ENCODE results near the gene SNCAIP. TPM values are rescaled to one million over a fixed set of nuclear protein-coding genes. Genes with fewer than 3 reads are reported as not detected.

SNCAIP gene
- total RNA-seq, 1 experiment from 2014 or later, result 1.2 TPM

DNA sequence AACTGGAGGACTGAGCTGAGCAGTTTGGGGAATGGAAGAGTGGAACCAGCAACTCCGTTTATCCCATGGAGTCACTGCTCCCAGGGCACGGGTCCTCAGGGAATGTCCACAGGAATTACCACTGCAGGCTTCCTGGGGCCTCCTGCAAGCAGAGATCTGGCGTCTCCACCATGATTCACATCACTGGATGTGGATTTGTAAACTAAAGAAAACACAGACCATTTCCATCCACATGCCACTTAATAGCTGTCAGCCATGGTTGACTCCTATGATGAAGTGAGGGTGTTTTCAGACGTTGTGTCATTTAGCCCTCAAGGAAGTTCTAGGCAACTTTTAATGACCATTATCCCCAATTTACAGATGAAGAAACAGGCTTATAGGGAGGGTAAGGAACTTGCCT lies 30.2 kb downstream of the SNCAIP start:
- H3K4me1 Mint-ChIP-seq (ENCODE audit: low read depth, unreplicated experiment), result no peaks in the 10 kb centered on the region
- H3K4me3 ChIP-seq (ENCODE audit: low read depth, low read length), result no peak overlapping the region
- no peaks in the 10 kb centered on the region for H3K27me3 Mint-ChIP-seq (ENCODE audit: insufficient read depth, unreplicated experiment)
- no peak for DNase-seq
- H3K4me3 Mint-ChIP-seq (ENCODE audit: unreplicated experiment), result no peak overlapping the region
- no peaks in the 10 kb centered on the region for H3K36me3 Mint-ChIP-seq (ENCODE audit: insufficient read depth, unreplicated experiment)
- H3K4me1 ChIP-seq, result no peaks in the 10 kb centered on the region
- CTCF ChIA-PET, result no interaction called here
- no peaks in the 10 kb centered on the region for H3K9me3 Mint-ChIP-seq (ENCODE audit: unreplicated experiment)
- H3K27me3 ChIP-seq (replicated peaks; ENCODE audit: control insufficient read depth, insufficient read depth, low read length), result no peaks in the 10 kb centered on the region
- no peaks in the 10 kb centered on the region for H3K9me3 ChIP-seq
- H3K27ac Mint-ChIP-seq (ENCODE audit: unreplicated experiment), result no peak overlapping the region
- no peaks in the 10 kb centered on the region for H3K36me3 ChIP-seq (ENCODE audit: control insufficient read depth, insufficient read depth, low read length)
- intact Hi-C loops (cut with micrococcal nuclease; ENCODE audit: unreplicated experiment), result no loop called here
- TF ChIP-seq, protein P1, sequence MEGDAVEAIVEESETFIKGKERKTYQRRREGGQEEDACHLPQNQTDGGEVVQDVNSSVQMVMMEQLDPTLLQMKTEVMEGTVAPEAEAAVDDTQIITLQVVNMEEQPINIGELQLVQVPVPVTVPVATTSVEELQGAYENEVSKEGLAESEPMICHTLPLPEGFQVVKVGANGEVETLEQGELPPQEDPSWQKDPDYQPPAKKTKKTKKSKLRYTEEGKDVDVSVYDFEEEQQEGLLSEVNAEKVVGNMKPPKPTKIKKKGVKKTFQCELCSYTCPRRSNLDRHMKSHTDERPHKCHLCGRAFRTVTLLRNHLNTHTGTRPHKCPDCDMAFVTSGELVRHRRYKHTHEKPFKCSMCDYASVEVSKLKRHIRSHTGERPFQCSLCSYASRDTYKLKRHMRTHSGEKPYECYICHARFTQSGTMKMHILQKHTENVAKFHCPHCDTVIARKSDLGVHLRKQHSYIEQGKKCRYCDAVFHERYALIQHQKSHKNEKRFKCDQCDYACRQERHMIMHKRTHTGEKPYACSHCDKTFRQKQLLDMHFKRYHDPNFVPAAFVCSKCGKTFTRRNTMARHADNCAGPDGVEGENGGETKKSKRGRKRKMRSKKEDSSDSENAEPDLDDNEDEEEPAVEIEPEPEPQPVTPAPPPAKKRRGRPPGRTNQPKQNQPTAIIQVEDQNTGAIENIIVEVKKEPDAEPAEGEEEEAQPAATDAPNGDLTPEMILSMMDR (IDR thresholded peaks at IDR 0.05; ENCODE audit: insufficient read depth in 1 of 2, low read depth in 1 of 2, low read length in 1 of 2, severe bottlenecking in 1 of 2, unreplicated experiment in 1 of 2), result no peak
- POLR2A ChIA-PET, result no interaction called here
- BruUV-seq (replicated peaks), result no TSS peak

DNA sequence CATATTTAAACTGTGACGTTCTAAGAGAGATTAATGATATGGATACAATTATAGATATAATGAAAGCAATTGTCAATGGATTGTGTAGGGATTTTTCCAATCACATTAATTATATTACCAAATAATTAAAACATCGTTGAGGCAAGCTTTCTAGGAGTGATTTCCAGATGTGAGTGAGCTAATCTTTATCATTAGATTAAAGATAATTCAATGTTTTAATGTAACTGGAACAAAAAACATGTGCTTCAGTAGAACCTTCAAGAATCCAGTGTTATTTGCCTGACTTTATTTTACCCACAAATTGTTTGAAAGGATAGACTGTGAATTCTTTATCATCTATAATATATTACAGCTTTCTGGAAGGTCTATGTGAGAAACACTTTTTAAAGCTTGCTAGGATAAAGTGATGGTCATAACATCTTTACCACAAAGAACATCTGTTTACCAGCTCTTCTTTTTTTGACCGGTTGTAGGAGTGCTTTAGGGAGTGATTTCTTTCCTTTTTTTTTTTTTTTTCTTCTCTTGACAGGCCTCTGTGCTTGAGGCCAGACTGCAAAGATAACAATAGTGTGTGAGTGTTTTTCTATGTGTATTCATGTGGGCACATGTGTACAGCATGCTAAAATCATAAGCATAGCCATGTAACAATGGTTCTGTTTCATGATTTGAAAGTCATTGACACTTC lies 35.0 kb downstream of the SNCAIP start:
- H3K4me1 Mint-ChIP-seq (ENCODE audit: low read depth, unreplicated experiment), result peaks cover 15% of the 10 kb centered on the region
- POLR2A ChIA-PET, result no interaction called here

DNA sequence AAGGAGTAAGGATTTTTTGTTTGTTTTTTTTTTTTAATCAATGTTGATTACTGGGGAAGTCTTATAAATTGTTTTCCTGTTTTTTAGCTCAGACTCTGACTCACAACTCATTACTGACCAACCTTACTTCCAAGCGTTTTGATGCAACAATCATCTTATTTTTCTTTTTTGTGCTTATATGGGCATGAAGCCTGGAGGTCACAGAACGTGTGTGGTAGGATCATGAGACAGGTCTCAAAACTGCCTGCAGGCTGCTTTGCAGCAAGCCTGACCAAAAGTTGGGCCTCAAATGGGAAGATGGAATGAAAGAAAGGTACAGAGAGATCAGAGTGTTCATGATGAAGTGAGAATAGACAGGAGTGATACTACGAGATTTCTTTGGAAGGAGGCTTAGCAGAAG lies 38.5 kb downstream of the SNCAIP start:
- CTCF ChIA-PET, result no interaction called here
- Histone ChIP-seq H3K4me3 (ENCODE audit: low read depth, low read length) (no peak overlapping the region), H3K4me1 (peaks cover 25% of the 10 kb centered on the region), H3K9me3 (no peaks in the 10 kb centered on the region), H3K27me3 (replicated peaks; ENCODE audit: control insufficient read depth, insufficient read depth, low read length) (no peaks in the 10 kb centered on the region), H3K36me3 (ENCODE audit: control insufficient read depth, insufficient read depth, low read length) (no peaks in the 10 kb centered on the region)
- Mint-ChIP-seq H3K36me3 (ENCODE audit: insufficient read depth, unreplicated experiment) (no peaks in the 10 kb centered on the region), H3K4me1 (ENCODE audit: low read depth, unreplicated experiment) (peaks cover 24% of the 10 kb centered on the region), H3K27me3 (ENCODE audit: insufficient read depth, unreplicated experiment) (no peaks in the 10 kb centered on the region), H3K9me3 (ENCODE audit: unreplicated experiment) (no peaks in the 10 kb centered on the region), H3K4me3 (ENCODE audit: unreplicated experiment) (no peak overlapping the region), H3K27ac (ENCODE audit: unreplicated experiment) (no peak overlapping the region)
- TF ChIP-seq, protein P1 (IDR thresholded peaks at IDR 0.05; ENCODE audit: insufficient read depth in 1 of 2, low read depth in 1 of 2, low read length in 1 of 2, severe bottlenecking in 1 of 2, unreplicated experiment in 1 of 2), result no peak
- intact Hi-C loops (cut with micrococcal nuclease; ENCODE audit: unreplicated experiment), result loop anchor here (2.0 to 5.0 kb wide), 2 partner anchors 18 to 153 kb away; no protein-coding TSS in a partner anchor
- no peak for DNase-seq
- no TSS peak for BruUV-seq (replicated peaks)
- POLR2A ChIA-PET, result no interaction called here

More for the DNA sequence above, 35.0 kb downstream of the SNCAIP start:
- no TSS peak for BruUV-seq (replicated peaks)
- Histone ChIP-seq H3K36me3 (ENCODE audit: control insufficient read depth, insufficient read depth, low read length) (no peaks in the 10 kb centered on the region), H3K9me3 (no peaks in the 10 kb centered on the region), H3K4me3 (ENCODE audit: low read depth, low read length) (no peak overlapping the region), H3K27me3 (replicated peaks; ENCODE audit: control insufficient read depth, insufficient read depth, low read length) (no peaks in the 10 kb centered on the region), H3K4me1 (peaks cover 13% of the 10 kb centered on the region)
- H3K27me3 Mint-ChIP-seq (ENCODE audit: insufficient read depth, unreplicated experiment), result no peaks in the 10 kb centered on the region
- CTCF ChIA-PET, result no interaction called here
- H3K27ac Mint-ChIP-seq (ENCODE audit: unreplicated experiment), result no peak overlapping the region
- no peaks in the 10 kb centered on the region for H3K36me3 Mint-ChIP-seq (ENCODE audit: insufficient read depth, unreplicated experiment)
- no peak overlapping the region for H3K4me3 Mint-ChIP-seq (ENCODE audit: unreplicated experiment)
- H3K9me3 Mint-ChIP-seq (ENCODE audit: unreplicated experiment), result no peaks in the 10 kb centered on the region
- TF ChIP-seq, protein P1 (IDR thresholded peaks at IDR 0.05; ENCODE audit: insufficient read depth in 1 of 2, low read depth in 1 of 2, low read length in 1 of 2, severe bottlenecking in 1 of 2, unreplicated experiment in 1 of 2), result no peak
- DNase-seq, result no peak
- intact Hi-C loops (cut with micrococcal nuclease; ENCODE audit: unreplicated experiment), result no loop called here

Measured in Caco-2 (cell line).